ENCODE results near the gene ADAMTS12.
A peak's percentile ranks its signal among the peaks of the same experiment; 100 is the strongest.

Gene ADAMTS12

GRCh38 chr5:33888587-33888986 is 3.2 kb downstream of the ADAMTS12 start:
- no peak for TF ChIP-seq CTCF (IDR thresholded peaks at IDR 0.05; ENCODE audit: control insufficient read depth, extremely low read depth, insufficient read depth)
- peak; percentile 45 for DNase-seq (ENCODE audit: low read depth)
- H3K4me3 ChIP-seq (ENCODE audit: low read depth, low read length) = no peak overlapping the region

- H3K4me3 ChIP-seq (ENCODE audit: low read depth, low read length) = no peak overlapping the region
- DNase-seq (ENCODE audit: low read depth) = no peak
- TF ChIP-seq CTCF (IDR thresholded peaks at IDR 0.05; ENCODE audit: control insufficient read depth, extremely low read depth, insufficient read depth) = no peak
Observed at GRCh38 chr5:33887268-33887667, 4.5 kb downstream of the ADAMTS12 start.

GRCh38 chr5:33886283-33886682 is 5.5 kb downstream of the ADAMTS12 start:
- TF ChIP-seq CTCF (IDR thresholded peaks at IDR 0.05; ENCODE audit: control insufficient read depth, extremely low read depth, insufficient read depth) = no peak
- DNase-seq (ENCODE audit: low read depth) = no peak
- H3K4me3 ChIP-seq (ENCODE audit: low read depth, low read length) = no peak overlapping the region

- H3K4me3 ChIP-seq (ENCODE audit: low read depth, low read length) = no peak overlapping the region
- no peak for DNase-seq (ENCODE audit: low read depth)
- TF ChIP-seq CTCF (IDR thresholded peaks at IDR 0.05; ENCODE audit: control insufficient read depth, extremely low read depth, insufficient read depth) = no peak
Observed at GRCh38 chr5:33885679-33886078, 6.1 kb downstream of the ADAMTS12 start.

GRCh38 chr5:33883482-33883881 is 8.3 kb downstream of the ADAMTS12 start:
- H3K4me3 ChIP-seq (ENCODE audit: low read depth, low read length) = no peak overlapping the region
- TF ChIP-seq CTCF (IDR thresholded peaks at IDR 0.05; ENCODE audit: control insufficient read depth, extremely low read depth, insufficient read depth) = no peak
- no peak for DNase-seq (ENCODE audit: low read depth)

- no peak overlapping the region for H3K4me3 ChIP-seq (ENCODE audit: low read depth, low read length)
- no peak for TF ChIP-seq CTCF (IDR thresholded peaks at IDR 0.05; ENCODE audit: control insufficient read depth, extremely low read depth, insufficient read depth)
- no peak for DNase-seq (ENCODE audit: low read depth)
Observed at GRCh38 chr5:33880319-33880718, 11.5 kb downstream of the ADAMTS12 start.

- TF ChIP-seq CTCF (IDR thresholded peaks at IDR 0.05; ENCODE audit: control insufficient read depth, extremely low read depth, insufficient read depth) = no peak
- no peak for DNase-seq (ENCODE audit: low read depth)
- no peak overlapping the region for H3K4me3 ChIP-seq (ENCODE audit: low read depth, low read length)
Observed at GRCh38 chr5:33877449-33877848, 14.3 kb downstream of the ADAMTS12 start.
